Mammary epithelial cell (primary cell): ENCODE measurements around the gene COPS7B.

Experiments used
- EZH2 ChIP-seq: IDR thresholded peaks from 2 replicates; pipeline ENCODE4 v1.6.1; 2012; ENCODE audit warnings: low read length, inconsistent platforms, borderline replicate concordance
- TF ChIP-seq, protein P1 (sequence below), 2 donors: IDR thresholded peaks in 1 of 2; conservative IDR thresholded peaks in 1 of 2; 2 replicates each; pipeline ENCODE4 v1.5.1; 2011 to 2012; ENCODE audit warnings: inconsistent platforms in 2 of 2, low read length in 2 of 2, mild to moderate bottlenecking in 2 of 2, control low read depth in 1 of 2, low read depth in 1 of 2; ENCODE audit not compliant: insufficient read depth in 1 of 2; ENCODE audit errors: extremely low read depth in 1 of 2

DNA sequence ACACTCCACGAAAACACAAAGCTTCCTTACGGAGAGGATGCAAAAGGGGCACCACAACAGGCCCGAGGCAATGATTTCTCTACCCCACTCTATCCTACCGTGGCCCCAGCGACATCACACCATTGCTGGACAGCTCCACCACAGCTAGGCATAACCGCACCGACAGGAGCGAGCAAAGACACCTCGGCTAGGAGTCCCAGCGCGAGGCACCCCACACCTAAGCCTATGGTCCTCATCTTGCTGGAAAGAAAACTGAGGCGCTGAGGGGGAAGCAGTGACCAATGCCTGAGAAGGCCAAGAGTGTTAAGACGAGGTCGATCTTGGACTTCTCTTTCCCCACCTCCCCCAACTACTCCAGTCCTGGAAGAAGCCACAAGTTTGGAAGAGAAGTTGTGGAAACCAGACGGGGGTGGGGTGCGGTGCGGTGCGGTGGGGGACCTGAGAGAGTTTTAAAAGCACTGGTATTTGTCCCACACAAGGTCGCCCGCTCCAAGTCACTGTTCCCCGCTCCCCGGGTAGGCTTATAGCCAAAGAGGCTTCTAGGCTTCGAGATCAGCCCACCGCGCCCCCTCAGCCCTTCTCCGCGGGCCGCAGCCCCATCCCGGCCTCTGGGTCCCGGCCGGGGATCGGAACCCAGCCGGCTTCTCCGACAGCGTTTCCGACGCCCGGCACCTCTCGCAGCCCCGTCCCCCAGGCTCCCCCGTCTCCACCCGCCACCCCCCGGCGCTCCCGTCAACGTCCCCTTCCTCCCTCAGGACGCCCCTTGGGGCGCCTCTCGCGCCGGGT, 5.9 kb upstream of the COPS7B start:
- TF ChIP-seq, protein P1, sequence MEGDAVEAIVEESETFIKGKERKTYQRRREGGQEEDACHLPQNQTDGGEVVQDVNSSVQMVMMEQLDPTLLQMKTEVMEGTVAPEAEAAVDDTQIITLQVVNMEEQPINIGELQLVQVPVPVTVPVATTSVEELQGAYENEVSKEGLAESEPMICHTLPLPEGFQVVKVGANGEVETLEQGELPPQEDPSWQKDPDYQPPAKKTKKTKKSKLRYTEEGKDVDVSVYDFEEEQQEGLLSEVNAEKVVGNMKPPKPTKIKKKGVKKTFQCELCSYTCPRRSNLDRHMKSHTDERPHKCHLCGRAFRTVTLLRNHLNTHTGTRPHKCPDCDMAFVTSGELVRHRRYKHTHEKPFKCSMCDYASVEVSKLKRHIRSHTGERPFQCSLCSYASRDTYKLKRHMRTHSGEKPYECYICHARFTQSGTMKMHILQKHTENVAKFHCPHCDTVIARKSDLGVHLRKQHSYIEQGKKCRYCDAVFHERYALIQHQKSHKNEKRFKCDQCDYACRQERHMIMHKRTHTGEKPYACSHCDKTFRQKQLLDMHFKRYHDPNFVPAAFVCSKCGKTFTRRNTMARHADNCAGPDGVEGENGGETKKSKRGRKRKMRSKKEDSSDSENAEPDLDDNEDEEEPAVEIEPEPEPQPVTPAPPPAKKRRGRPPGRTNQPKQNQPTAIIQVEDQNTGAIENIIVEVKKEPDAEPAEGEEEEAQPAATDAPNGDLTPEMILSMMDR (conservative IDR thresholded peaks at IDR 0.05 in 1 of 2, IDR thresholded peaks at IDR 0.05 in 1 of 2; ENCODE audit: extremely low read depth in 1 of 2, insufficient read depth in 1 of 2, low read depth in 1 of 2, low read length in 2 of 2) = no peak
- TF ChIP-seq EZH2 = no peak
